Measurements from ENCODE around the gene DHX35.

GRCh38 chr20:39025883-39026282 lies 63.7 kb downstream of the DHX35 start:
- TF ChIP-seq, protein P1, sequence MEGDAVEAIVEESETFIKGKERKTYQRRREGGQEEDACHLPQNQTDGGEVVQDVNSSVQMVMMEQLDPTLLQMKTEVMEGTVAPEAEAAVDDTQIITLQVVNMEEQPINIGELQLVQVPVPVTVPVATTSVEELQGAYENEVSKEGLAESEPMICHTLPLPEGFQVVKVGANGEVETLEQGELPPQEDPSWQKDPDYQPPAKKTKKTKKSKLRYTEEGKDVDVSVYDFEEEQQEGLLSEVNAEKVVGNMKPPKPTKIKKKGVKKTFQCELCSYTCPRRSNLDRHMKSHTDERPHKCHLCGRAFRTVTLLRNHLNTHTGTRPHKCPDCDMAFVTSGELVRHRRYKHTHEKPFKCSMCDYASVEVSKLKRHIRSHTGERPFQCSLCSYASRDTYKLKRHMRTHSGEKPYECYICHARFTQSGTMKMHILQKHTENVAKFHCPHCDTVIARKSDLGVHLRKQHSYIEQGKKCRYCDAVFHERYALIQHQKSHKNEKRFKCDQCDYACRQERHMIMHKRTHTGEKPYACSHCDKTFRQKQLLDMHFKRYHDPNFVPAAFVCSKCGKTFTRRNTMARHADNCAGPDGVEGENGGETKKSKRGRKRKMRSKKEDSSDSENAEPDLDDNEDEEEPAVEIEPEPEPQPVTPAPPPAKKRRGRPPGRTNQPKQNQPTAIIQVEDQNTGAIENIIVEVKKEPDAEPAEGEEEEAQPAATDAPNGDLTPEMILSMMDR (conservative IDR thresholded peaks at IDR 0.05): no peak
- no peak for TF ChIP-seq EZH2 (IDR thresholded peaks at IDR 0.05; ENCODE audit: low read depth)
